Measurements from ENCODE around the gene RPS23. TPM values are rescaled to one million over a fixed set of nuclear protein-coding genes. Genes with fewer than 3 reads are reported as not detected.

The RPS23 gene
- total RNA-seq, 2 experiments from 2014 or later, result 2,952 to 3,790 TPM

DNA sequence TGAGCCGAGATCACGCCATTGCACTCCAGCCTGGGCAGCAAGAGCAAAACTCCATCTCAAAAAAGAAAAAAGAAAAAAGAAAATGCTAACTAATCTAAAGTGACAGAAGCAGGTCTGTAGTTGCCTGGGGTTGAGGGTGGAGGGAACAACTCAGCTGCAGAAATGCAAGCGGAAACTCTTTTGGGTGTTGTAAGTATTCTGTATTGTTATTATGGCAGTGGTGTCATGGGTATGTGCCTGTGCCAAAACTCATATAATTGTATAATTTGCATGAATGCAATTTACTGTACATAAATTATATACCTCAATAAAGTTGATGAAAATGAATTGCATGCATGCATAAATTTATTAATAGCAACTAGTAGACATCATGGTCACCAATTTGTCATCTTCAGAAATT is 23.0 kb upstream of the RPS23 start:
- Histone ChIP-seq H4K20me1 (ENCODE audit: insufficient read depth, low read length) (no peaks in the 10 kb centered on the region), H3K4me2 (ENCODE audit: low read length) (no peak overlapping the region), H2AFZ (ENCODE audit: low read length) (no peak overlapping the region), H3K4me1 (ENCODE audit: insufficient read depth, low read length, poor library complexity, severe bottlenecking) (no peaks in the 10 kb centered on the region), H3K9me2 (ENCODE audit: insufficient read depth, low read length) (no peaks in the 10 kb centered on the region), H3K27ac (ENCODE audit: low read depth, low read length, poor library complexity, severe bottlenecking) (no peak overlapping the region), H3K4me3 (ENCODE audit: low read depth, low read length, poor library complexity, severe bottlenecking) (no peak overlapping the region), H3K79me2 (ENCODE audit: insufficient read depth, low read depth, low read length) (no peaks in the 10 kb centered on the region), H3K9me3 (ENCODE audit: low read length) (no peaks in the 10 kb centered on the region), H3K36me3 (ENCODE audit: insufficient read depth, low read length) (no peaks in the 10 kb centered on the region)
- TF ChIP-seq, protein P1, sequence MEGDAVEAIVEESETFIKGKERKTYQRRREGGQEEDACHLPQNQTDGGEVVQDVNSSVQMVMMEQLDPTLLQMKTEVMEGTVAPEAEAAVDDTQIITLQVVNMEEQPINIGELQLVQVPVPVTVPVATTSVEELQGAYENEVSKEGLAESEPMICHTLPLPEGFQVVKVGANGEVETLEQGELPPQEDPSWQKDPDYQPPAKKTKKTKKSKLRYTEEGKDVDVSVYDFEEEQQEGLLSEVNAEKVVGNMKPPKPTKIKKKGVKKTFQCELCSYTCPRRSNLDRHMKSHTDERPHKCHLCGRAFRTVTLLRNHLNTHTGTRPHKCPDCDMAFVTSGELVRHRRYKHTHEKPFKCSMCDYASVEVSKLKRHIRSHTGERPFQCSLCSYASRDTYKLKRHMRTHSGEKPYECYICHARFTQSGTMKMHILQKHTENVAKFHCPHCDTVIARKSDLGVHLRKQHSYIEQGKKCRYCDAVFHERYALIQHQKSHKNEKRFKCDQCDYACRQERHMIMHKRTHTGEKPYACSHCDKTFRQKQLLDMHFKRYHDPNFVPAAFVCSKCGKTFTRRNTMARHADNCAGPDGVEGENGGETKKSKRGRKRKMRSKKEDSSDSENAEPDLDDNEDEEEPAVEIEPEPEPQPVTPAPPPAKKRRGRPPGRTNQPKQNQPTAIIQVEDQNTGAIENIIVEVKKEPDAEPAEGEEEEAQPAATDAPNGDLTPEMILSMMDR (conservative IDR thresholded peaks at IDR 0.05; ENCODE audit: low read length), result no peak
- TF ChIP-seq EZH2phosphoT487 (IDR thresholded peaks at IDR 0.05; ENCODE audit: borderline replicate concordance, low read depth, low read length), result no peak
- ChIA-PET CTCF (ENCODE audit: unreplicated experiment) (no interaction called here), POLR2A (interaction anchor here (0.6 kb wide), 1 partner anchor 1679 kb away, joined by 3 read pairs; no protein-coding TSS in a partner anchor)
- no peak for DNase-seq (ENCODE audit: low spot score)
- intact Hi-C loops (cut with micrococcal nuclease; ENCODE audit: unreplicated experiment), result no loop called here
- BruUV-seq (replicated peaks), result no TSS peak

DNA sequence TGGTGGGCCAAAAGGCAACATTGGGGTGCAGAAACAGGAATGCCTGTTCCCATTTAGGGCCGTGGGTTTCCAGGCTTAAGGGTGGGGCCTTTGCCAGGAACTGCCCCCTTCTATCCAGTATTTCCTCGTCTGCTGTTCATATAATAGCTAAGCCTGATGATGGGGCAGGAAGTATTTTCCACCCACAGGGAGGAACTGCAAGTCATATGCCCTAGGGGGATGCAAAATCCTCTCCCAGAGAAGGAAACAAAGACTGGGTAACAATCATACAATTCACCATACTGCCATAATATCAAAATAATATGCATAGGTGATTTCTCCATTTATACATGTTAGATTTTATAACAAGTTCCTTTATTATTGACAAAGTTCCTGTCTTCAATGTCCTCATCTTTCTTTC is 20.5 kb upstream of the RPS23 start:
- CTCF ChIA-PET (ENCODE audit: unreplicated experiment), result no interaction called here
- no peaks in the 10 kb centered on the region for H3K4me1 ChIP-seq (ENCODE audit: insufficient read depth, low read length, poor library complexity, severe bottlenecking)
- intact Hi-C loops (cut with micrococcal nuclease; ENCODE audit: unreplicated experiment), result no loop called here

DNA sequence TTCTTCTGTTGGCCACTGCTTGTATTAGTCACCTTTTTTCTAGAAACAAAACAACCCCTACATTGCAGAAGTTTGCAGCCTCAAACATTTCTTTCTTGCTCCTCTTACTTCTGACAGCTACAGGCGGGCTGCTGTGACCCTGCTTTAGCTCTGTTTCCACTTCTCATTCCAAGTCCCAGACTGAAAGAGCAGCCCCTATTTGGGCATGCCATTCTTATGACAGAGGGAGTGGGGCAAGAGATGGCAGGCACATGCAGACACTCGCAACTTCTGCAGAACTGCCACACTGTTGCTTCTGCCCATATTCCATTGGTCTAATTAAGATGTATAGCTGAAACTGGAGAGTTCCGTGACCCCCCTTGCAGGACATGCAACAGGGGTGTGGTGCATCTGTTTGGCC is 19.6 kb upstream of the RPS23 start:
- H3K4me2 ChIP-seq (ENCODE audit: low read length), result no peak overlapping the region
- no peaks in the 10 kb centered on the region for H3K79me2 ChIP-seq (ENCODE audit: insufficient read depth, low read depth, low read length)
- H4K20me1 ChIP-seq (ENCODE audit: insufficient read depth, low read length), result no peaks in the 10 kb centered on the region
- no peak overlapping the region for H3K27ac ChIP-seq (ENCODE audit: low read depth, low read length, poor library complexity, severe bottlenecking)
- no peaks in the 10 kb centered on the region for H3K4me1 ChIP-seq (ENCODE audit: insufficient read depth, low read length, poor library complexity, severe bottlenecking)
- TF ChIP-seq, protein P1 (conservative IDR thresholded peaks at IDR 0.05; ENCODE audit: low read length), result no peak
- intact Hi-C loops (cut with micrococcal nuclease; ENCODE audit: unreplicated experiment), result no loop called here
- H3K9me3 ChIP-seq (ENCODE audit: low read length), result no peaks in the 10 kb centered on the region
- no peaks in the 10 kb centered on the region for H3K9me2 ChIP-seq (ENCODE audit: insufficient read depth, low read length)
- H2AFZ ChIP-seq (ENCODE audit: low read length), result no peak overlapping the region
- BruUV-seq (replicated peaks), result no TSS peak
- no peak for DNase-seq (ENCODE audit: low spot score)
- ChIA-PET POLR2A (no interaction called here), CTCF (ENCODE audit: unreplicated experiment) (interaction anchor here (0.6 kb wide), 1 partner anchor 10 kb away, joined by 3 read pairs; no protein-coding TSS in a partner anchor)
- no peak overlapping the region for H3K4me3 ChIP-seq (ENCODE audit: low read depth, low read length, poor library complexity, severe bottlenecking)
- H3K36me3 ChIP-seq (ENCODE audit: insufficient read depth, low read length), result no peaks in the 10 kb centered on the region

More for the DNA sequence above, 20.5 kb upstream of the RPS23 start:
- DNase-seq (ENCODE audit: low spot score), result no peak
- Histone ChIP-seq H3K79me2 (ENCODE audit: insufficient read depth, low read depth, low read length) (no peaks in the 10 kb centered on the region), H4K20me1 (ENCODE audit: insufficient read depth, low read length) (no peaks in the 10 kb centered on the region), H3K27ac (ENCODE audit: low read depth, low read length, poor library complexity, severe bottlenecking) (no peak overlapping the region), H3K4me2 (ENCODE audit: low read length) (no peak overlapping the region), H2AFZ (ENCODE audit: low read length) (no peak overlapping the region), H3K9me2 (ENCODE audit: insufficient read depth, low read length) (no peaks in the 10 kb centered on the region), H3K9me3 (ENCODE audit: low read length) (no peaks in the 10 kb centered on the region), H3K36me3 (ENCODE audit: insufficient read depth, low read length) (no peaks in the 10 kb centered on the region), H3K4me3 (ENCODE audit: low read depth, low read length, poor library complexity, severe bottlenecking) (no peak overlapping the region)
- POLR2A ChIA-PET, result interaction anchor here (0.7 kb wide), 1 partner anchor 780 kb away, joined by 5 read pairs; no protein-coding TSS in a partner anchor
- TF ChIP-seq EZH2phosphoT487 (IDR thresholded peaks at IDR 0.05; ENCODE audit: borderline replicate concordance, low read depth, low read length), result no peak
- TF ChIP-seq, protein P1 (conservative IDR thresholded peaks at IDR 0.05; ENCODE audit: low read length), result no peak
- BruUV-seq (replicated peaks), result no TSS peak
